NCI-H1694 (cell line): ENCODE measurements around the gene PAQR7.
A peak's percentile ranks its signal among the peaks of the same experiment; 100 is the strongest.

Source experiments
- DNase-seq: peaks from one replicate; lab custom pipeline; 2025; lab: John Stamatoyannopoulos, UW

Gene PAQR7

GRCh38 chr1:25902462-25902861 is 27.0 kb upstream of the PAQR7 start:
- no peak for DNase-seq

- no peak for DNase-seq
Observed at GRCh38 chr1:25900219-25900618, 24.7 kb upstream of the PAQR7 start.

- no peak for DNase-seq
Observed at GRCh38 chr1:25899792-25900191, 24.3 kb upstream of the PAQR7 start.

GRCh38 chr1:25898223-25899015 is 22.9 kb upstream of the PAQR7 start:
- DNase-seq = no peak

GRCh38 chr1:25897754-25898153 is 22.2 kb upstream of the PAQR7 start:
- no peak for DNase-seq

- no peak for DNase-seq
Observed at GRCh38 chr1:25896266-25896665, 20.8 kb upstream of the PAQR7 start.

- peak; percentile 95 for DNase-seq
Observed at GRCh38 chr1:25895365-25895990, 20.0 kb upstream of the PAQR7 start.

GRCh38 chr1:25893116-25893515 is 17.6 kb upstream of the PAQR7 start:
- no peak for DNase-seq

- DNase-seq = no peak
Observed at GRCh38 chr1:25891606-25892005, 16.1 kb upstream of the PAQR7 start.

GRCh38 chr1:25890239-25891034 is 14.9 kb upstream of the PAQR7 start:
- no peak for DNase-seq

GRCh38 chr1:25889470-25889869 is 14.0 kb upstream of the PAQR7 start:
- DNase-seq = no peak

GRCh38 chr1:25888426-25888987 is 13.0 kb upstream of the PAQR7 start:
- no peak for DNase-seq

GRCh38 chr1:25885602-25886001 is 10.1 kb upstream of the PAQR7 start:
- DNase-seq = no peak

GRCh38 chr1:25881266-25881665 is 5.8 kb upstream of the PAQR7 start:
- DNase-seq = no peak

- DNase-seq = no peak
Observed at GRCh38 chr1:25880518-25880917, 5.0 kb upstream of the PAQR7 start.

GRCh38 chr1:25879675-25880074 is 4.2 kb upstream of the PAQR7 start:
- no peak for DNase-seq

- DNase-seq = no peak
Observed at GRCh38 chr1:25878690-25879089, 3.2 kb upstream of the PAQR7 start.

GRCh38 chr1:25877155-25877554 is 1.6 kb upstream of the PAQR7 start:
- no peak for DNase-seq

- DNase-seq = no peak
Observed at GRCh38 chr1:25876693-25877077, 1.2 kb upstream of the PAQR7 start.

GRCh38 chr1:25875856-25876692 is 566 bp upstream of the PAQR7 start:
- no peak for DNase-seq

- DNase-seq = no peak
Observed at GRCh38 chr1:25874635-25875153, 814 bp downstream of the PAQR7 start.
